SK-N-MC (cell line): ENCODE data around the gene TBC1D14.
"Not testable (repeated sequence)": the region's sequence is repeated elsewhere in the genome, so short reads cannot be mapped to it uniquely, and the experiment has no call there.

Source experiments
- DNase-seq: peaks from one replicate; pipeline ENCODE4 v3.0.0-alpha.2; 2011; ENCODE audit warnings: low read depth, low spot score
- H3K27ac ChIP-seq: fragments of 200-600 bp; sonication (generic); 2 replicates; pipeline ENCODE4 v1.5.1; 2016; ENCODE audit warnings: mixed run types
- H3K36me3 ChIP-seq: fragments of 200-600 bp; sonication (generic); 2 replicates; pipeline ENCODE4 v1.6.1; 2017; ENCODE audit warnings: antibody characterized with exemption, low read length, mixed read lengths; ENCODE audit not compliant: insufficient read depth
- H3K4me3 ChIP-seq: fragments of 200-600 bp; sonication (generic); 2 replicates; pipeline ENCODE4 v1.5.1; 2016
- H3K9ac ChIP-seq: fragments of 200-600 bp; sonication (generic); 2 replicates; pipeline ENCODE4 v1.8.0; 2017; ENCODE audit warnings: mixed run types, mixed read lengths; ENCODE audit not compliant: insufficient read length
- H3K9me3 ChIP-seq: fragments of 200-600 bp; sonication (generic); 2 replicates; pipeline ENCODE4 v1.6.1; 2017; ENCODE audit warnings: low read depth, mild to moderate bottlenecking, antibody characterized with exemption, low read length, moderate library complexity, mixed read lengths
- EZH2 ChIP-seq: fragments of 200-600 bp; sonication (generic); IDR thresholded peaks from one replicate; pipeline ENCODE4 v1.6.1; 2017; ENCODE audit warnings: antibody characterized with exemption
- FOXP2 ChIP-seq: optimal IDR thresholded peaks from 2 replicates; pipeline ENCODE3; 2011; ENCODE audit warnings: mild to moderate bottlenecking, moderate library complexity; ENCODE audit not compliant: insufficient read depth; ENCODE audit errors: extremely low read length, control extremely low read depth
- POLR2AphosphoS5 ChIP-seq: IDR thresholded peaks from 2 replicates; pipeline ENCODE4 v1.6.1; 2012; ENCODE audit warnings: mild to moderate bottlenecking, low read depth, low read length, borderline replicate concordance

The TBC1D14 gene

GRCh38 chr4:6902318-6903042, 7.1 kb upstream of the TBC1D14 start:
- TF ChIP-seq POLR2AphosphoS5 (no peak), FOXP2 (no peak), EZH2 (no peak)
- no peak for DNase-seq
- H3K36me3 ChIP-seq: no peaks in the 10 kb centered on the region
- H3K9ac ChIP-seq: no peak overlapping the region
- H3K4me3 ChIP-seq: no peak overlapping the region
- no peak overlapping the region for H3K27ac ChIP-seq
- no peaks in the 10 kb centered on the region for H3K9me3 ChIP-seq

- no peak for DNase-seq
- Histone ChIP-seq H3K9ac (no peak overlapping the region), H3K36me3 (no peaks in the 10 kb centered on the region), H3K4me3 (no peak overlapping the region), H3K27ac (no peak overlapping the region), H3K9me3 (no peaks in the 10 kb centered on the region)
- TF ChIP-seq POLR2AphosphoS5 (no peak), EZH2 (no peak), FOXP2 (no peak)
Observed at GRCh38 chr4:6905516-6906445, 3.8 kb upstream of the TBC1D14 start.

- H3K36me3 ChIP-seq, H3K4me3 ChIP-seq, H3K9me3 ChIP-seq, H3K27ac ChIP-seq, H3K9ac ChIP-seq, DNase-seq: not testable (repeated sequence)
Observed at GRCh38 chr4:6906486-6906885, 3.1 kb upstream of the TBC1D14 start.

DNA sequence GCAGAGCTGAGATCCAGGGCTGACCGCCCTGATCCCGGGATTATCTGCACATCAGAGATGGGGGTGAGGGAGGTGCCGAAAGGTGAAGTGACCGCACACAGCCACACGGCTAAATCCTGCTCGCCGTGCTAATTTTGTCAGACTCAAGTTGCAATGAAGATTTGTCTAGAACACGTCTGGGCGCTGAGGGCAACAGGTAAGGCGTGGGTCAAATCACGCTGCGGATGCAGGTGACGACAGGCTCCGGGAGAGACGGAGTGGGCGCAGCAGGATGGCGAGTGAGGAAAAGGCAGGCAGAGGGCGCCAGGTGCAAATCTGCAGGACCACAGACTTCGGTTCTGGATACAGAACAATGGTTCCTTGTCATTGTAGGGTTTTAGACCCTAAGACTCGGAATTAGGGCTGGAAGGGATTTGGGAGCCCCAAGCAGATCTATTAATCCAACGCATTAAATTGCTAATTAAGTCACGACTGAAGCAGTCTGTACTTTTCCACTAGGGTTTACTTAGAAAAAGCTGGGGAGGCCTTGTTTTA, 1.9 kb upstream of the TBC1D14 start:
- H3K27ac ChIP-seq: no peak overlapping the region
- H3K4me3 ChIP-seq: no peak overlapping the region
- TF ChIP-seq POLR2AphosphoS5: no peak
- TF ChIP-seq FOXP2: no peak
- TF ChIP-seq EZH2: no peak
- H3K36me3 ChIP-seq: no peaks in the 10 kb centered on the region
- H3K9me3 ChIP-seq: no peaks in the 10 kb centered on the region
- DNase-seq: no peak
- H3K9ac ChIP-seq: no peak overlapping the region

GRCh38 chr4:6908432-6909112, 1.1 kb upstream of the TBC1D14 start:
- Histone ChIP-seq H3K27ac (no peak overlapping the region), H3K9ac (peak overlapping the region; percentile 85), H3K36me3 (no peaks in the 10 kb centered on the region), H3K4me3 (peak overlapping the region; percentile 78), H3K9me3 (no peaks in the 10 kb centered on the region)
- TF ChIP-seq POLR2AphosphoS5 (no peak), FOXP2 (no peak), EZH2 (no peak)
- no peak for DNase-seq

DNA sequence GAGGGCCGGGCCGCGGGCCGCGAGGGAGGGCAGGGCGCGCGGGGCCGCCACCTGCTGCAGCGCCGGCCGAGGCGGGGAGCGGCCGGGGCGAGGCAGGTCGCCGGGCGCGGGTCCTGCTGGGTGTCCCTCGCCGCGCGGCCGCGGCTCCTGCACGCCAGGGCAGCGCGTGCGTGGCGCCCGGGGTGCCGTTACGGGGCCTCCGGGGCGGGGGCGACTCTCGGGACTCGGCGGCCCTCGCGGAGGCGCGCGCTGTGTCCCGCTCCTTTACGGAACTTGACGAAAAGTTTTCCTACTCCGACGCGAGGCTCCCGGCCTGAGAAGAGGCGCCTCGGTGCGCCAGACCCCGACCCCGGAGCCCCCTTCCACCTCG, 329 bp downstream of the TBC1D14 start:
- Histone ChIP-seq H3K27ac (no peak overlapping the region), H3K9ac (peak overlapping the region; percentile 51), H3K9me3 (no peaks in the 10 kb centered on the region), H3K36me3 (no peaks in the 10 kb centered on the region), H3K4me3 (peak overlapping the region; percentile 78)
- no peak for TF ChIP-seq EZH2
- TF ChIP-seq POLR2AphosphoS5: no peak
- no peak for TF ChIP-seq FOXP2
- DNase-seq: no peak

DNA sequence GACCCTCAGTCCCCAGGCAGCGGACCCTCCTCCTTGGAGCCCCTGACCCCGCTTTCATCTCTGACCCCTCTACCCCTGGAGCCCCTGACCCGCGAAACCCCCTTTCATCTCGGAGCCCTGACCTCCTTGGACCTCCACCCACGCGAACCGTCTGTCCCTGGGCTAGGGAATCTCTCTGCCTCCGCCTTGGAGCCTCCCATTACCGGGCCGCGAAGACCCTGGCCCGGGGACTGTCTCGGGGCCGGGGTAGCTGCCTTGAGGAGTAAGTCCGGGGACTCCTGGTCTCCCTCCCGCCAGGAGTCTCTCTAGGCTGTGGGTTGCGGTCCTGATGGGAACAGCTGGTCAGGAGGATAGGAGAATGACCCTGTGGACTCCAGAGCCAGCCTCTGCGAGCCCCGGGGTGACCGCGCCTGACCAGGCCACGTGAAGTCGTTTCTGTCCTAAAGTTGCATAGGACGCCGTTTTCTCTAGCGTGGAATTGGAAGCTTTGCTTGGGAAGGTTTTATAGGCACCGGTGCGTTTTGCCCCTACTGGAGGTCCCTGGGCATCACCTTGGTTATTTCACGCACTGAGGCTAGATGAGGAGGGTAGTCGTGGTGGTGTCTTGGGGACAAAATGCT, 824 bp downstream of the TBC1D14 start:
- H3K27ac ChIP-seq: no peak overlapping the region
- peak overlapping the region; percentile 51 for H3K9ac ChIP-seq
- no peak for TF ChIP-seq POLR2AphosphoS5
- no peak for TF ChIP-seq EZH2
- TF ChIP-seq FOXP2: no peak
- DNase-seq: no peak
- no peaks in the 10 kb centered on the region for H3K9me3 ChIP-seq
- H3K36me3 ChIP-seq: no peaks in the 10 kb centered on the region
- peak overlapping the region; percentile 70 for H3K4me3 ChIP-seq
